ENCODE measurements around the gene RTN4RL2. TPM values are rescaled to one million over a fixed set of nuclear protein-coding genes. Genes with fewer than 3 reads are reported as not detected.
"Not testable (repeated sequence)": the region's sequence is repeated elsewhere in the genome, so short reads cannot be mapped to it uniquely, and the experiment has no call there.

RTN4RL2 gene
- total and polyA plus RNA-seq, 12 donors = 0.33 to 1.5 (median 0.90) TPM

DNA sequence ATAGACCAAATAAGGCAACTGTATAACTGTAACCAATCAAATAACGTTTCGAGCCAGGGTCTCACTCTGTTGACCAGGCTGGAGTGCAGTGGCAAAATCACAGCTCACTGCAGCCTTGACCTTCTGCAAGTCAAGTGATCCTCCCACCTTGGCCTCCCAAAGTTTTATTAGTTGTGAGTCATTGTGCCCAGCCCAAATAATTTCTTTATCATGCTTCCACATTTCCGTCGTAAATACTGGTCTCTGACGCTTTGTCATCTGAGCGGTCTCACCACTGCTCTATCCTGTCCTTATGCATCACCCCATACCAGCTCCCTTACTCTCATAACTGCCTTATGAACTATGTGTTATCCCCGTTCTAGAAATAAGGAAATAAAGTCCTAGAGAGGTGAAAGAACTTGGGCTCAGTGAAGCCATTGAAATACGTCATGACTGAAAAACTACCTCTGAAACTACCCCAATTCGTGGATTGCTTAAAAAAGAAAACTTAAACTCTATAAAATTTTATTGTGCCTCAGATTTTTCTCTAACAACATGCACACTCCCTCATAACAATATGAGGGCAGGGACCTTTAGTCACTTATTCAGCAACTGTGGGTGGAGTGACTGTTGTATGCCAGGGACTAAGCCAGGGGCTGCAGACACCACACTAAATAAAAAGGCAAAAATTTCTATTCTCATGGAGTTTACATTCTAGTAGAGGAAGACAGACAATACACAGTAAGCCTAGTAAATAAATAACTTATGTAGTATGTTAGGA lies 15.8 kb upstream of the RTN4RL2 start:
- no peak for DNase-seq
- intact Hi-C loops (cut with DNase I) = no loop called here
- WGBS, 2 donors = 81 to 82% methylated on average over 9 of the region's 9 CpGs
- H3K27ac ChIP-seq = no peak overlapping the region
- no peaks in the 10 kb centered on the region for H3K9me3 ChIP-seq
- H3K27me3 ChIP-seq = peaks cover 0 to 4% (median 0%) of the 10 kb centered on the region in 7 donors
- no peaks in the 10 kb centered on the region for H3K36me3 ChIP-seq
- TF ChIP-seq, protein P1, sequence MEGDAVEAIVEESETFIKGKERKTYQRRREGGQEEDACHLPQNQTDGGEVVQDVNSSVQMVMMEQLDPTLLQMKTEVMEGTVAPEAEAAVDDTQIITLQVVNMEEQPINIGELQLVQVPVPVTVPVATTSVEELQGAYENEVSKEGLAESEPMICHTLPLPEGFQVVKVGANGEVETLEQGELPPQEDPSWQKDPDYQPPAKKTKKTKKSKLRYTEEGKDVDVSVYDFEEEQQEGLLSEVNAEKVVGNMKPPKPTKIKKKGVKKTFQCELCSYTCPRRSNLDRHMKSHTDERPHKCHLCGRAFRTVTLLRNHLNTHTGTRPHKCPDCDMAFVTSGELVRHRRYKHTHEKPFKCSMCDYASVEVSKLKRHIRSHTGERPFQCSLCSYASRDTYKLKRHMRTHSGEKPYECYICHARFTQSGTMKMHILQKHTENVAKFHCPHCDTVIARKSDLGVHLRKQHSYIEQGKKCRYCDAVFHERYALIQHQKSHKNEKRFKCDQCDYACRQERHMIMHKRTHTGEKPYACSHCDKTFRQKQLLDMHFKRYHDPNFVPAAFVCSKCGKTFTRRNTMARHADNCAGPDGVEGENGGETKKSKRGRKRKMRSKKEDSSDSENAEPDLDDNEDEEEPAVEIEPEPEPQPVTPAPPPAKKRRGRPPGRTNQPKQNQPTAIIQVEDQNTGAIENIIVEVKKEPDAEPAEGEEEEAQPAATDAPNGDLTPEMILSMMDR (IDR thresholded peaks at IDR 0.05) = no peak
- no peak for ATAC-seq
- no peaks in the 10 kb centered on the region for H3K4me1 ChIP-seq
- H3K4me3 ChIP-seq = no peak overlapping the region

DNA sequence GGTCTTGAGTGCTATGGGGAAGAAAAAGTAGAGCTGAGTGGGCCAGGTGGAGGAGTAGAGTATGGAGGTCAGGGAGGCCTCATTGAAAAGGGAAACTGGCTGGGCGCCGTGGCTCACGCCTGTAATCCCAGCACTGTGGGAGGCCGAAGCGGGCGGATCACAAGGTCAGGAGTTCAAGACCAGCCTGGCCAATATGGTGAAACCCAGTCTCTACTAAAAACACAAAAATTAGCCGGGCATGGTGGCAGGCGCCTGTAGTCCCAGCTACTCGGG lies 15.3 kb upstream of the RTN4RL2 start:
- ATAC-seq; H3K9me3 ChIP-seq; H3K4me1 ChIP-seq; intact Hi-C loops (cut with DNase I); H3K4me3 ChIP-seq; H3K36me3 ChIP-seq; H3K27me3 ChIP-seq; H3K27ac ChIP-seq; DNase-seq: not testable (repeated sequence)
- 74 to 82% methylated on average over 9 of the region's 9 CpGs for WGBS, 2 donors

GRCh38 chr11:57446055-57446454 lies 14.3 kb upstream of the RTN4RL2 start:
- WGBS, 2 donors = 77 to 81% methylated on average over 1 of the region's 1 CpG
- H3K27ac ChIP-seq = no peak overlapping the region

DNA sequence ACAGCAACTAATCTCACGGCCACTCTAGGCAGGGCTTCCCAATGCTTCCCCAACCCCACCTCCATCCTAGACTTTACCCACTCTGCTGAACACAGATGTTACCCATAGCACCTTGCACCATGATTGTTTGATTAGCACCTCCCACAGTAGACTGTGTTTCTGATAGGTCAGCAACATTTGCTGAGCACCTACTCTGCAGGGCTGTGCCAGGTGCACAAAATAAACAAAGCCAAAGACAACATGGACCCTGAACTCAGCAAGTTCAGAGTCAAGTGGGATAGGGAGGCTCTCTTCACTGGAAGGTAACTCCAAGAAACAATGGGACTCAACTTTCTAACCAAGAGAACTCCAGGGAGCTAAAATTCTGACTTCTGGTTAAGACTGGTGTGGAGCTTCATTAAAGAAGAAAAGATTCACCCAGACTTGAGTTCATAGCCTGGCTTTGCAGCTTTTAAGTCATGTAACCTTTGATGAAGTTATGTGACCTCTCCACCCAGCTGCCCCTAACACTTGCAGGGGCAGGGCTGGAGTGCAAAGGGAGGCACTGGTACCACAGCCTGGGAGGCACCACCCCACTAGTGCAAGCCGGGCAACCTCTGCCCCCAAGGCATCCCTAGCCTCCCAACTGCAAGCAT lies 6.7 kb upstream of the RTN4RL2 start:
- TF ChIP-seq, protein P1 (IDR thresholded peaks at IDR 0.05) = no peak
- 83 to 90% methylated on average over 2 of the region's 2 CpGs for WGBS, 2 donors
- H3K9me3 ChIP-seq = no peaks in the 10 kb centered on the region
- no peak overlapping the region for H3K27ac ChIP-seq
- no peak overlapping the region for H3K4me3 ChIP-seq
- H3K27me3 ChIP-seq = peaks cover 0 to 21% (median 13%) of the 10 kb centered on the region in 7 donors
- DNase-seq = no peak
- ATAC-seq = no peak
- no peaks in the 10 kb centered on the region for H3K36me3 ChIP-seq
- intact Hi-C loops (cut with DNase I) = loop anchor here in 7 of 10 donors (10.0 kb wide), 4 partner anchors 99 to 1061 kb away; partner anchors contain the start of gene YPEL4 (in 4 of the 7)
- H3K4me1 ChIP-seq = peaks cover 0 to 18% (median 14%) of the 10 kb centered on the region in 9 donors

More at GRCh38 chr11:57446055-57446454, 14.3 kb upstream of the RTN4RL2 start:
- no peaks in the 10 kb centered on the region for H3K4me1 ChIP-seq
- TF ChIP-seq, protein P1 (IDR thresholded peaks at IDR 0.05) = no peak
- H3K36me3 ChIP-seq = no peaks in the 10 kb centered on the region
- H3K4me3 ChIP-seq = no peak overlapping the region
- intact Hi-C loops (cut with DNase I) = no loop called here
- no peak for ATAC-seq
- DNase-seq = no peak
- H3K9me3 ChIP-seq = no peaks in the 10 kb centered on the region
- peaks cover 0 to 4% (median 0%) of the 10 kb centered on the region in 7 donors for H3K27me3 ChIP-seq

Measured in heart right ventricle (tissue), 16 donors.